Measurements from ENCODE around the gene FFAR3.

DNA sequence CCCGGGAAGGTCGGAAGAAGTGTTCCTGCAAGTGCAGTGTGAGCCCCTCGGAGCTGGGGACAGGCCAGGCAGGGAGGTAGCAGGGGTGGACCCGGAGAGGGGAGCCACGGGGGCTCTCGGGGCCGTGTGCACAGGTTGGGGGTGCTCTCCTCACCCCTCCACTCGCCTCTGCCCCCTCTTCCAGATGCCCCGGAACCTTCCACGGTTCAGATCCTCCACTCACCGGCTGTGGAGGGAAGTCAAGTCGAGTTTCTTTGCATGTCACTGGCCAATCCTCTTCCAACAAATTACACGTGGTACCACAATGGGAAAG, 20.3 kb upstream of the FFAR3 start:
- TF ChIP-seq, protein P1, sequence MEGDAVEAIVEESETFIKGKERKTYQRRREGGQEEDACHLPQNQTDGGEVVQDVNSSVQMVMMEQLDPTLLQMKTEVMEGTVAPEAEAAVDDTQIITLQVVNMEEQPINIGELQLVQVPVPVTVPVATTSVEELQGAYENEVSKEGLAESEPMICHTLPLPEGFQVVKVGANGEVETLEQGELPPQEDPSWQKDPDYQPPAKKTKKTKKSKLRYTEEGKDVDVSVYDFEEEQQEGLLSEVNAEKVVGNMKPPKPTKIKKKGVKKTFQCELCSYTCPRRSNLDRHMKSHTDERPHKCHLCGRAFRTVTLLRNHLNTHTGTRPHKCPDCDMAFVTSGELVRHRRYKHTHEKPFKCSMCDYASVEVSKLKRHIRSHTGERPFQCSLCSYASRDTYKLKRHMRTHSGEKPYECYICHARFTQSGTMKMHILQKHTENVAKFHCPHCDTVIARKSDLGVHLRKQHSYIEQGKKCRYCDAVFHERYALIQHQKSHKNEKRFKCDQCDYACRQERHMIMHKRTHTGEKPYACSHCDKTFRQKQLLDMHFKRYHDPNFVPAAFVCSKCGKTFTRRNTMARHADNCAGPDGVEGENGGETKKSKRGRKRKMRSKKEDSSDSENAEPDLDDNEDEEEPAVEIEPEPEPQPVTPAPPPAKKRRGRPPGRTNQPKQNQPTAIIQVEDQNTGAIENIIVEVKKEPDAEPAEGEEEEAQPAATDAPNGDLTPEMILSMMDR (IDR thresholded peaks at IDR 0.05; ENCODE audit: low read depth, low read length): no peak
- no peak for TF ChIP-seq MYC (IDR thresholded peaks at IDR 0.05; ENCODE audit: low read depth, low read length)
